GM19395 (cell line): ENCODE measurements around the gene VTCN1.
"Not testable (repeated sequence)": the region's sequence is repeated elsewhere in the genome, so short reads cannot be mapped to it uniquely, and the experiment has no call there.

ENCODE experiments used
- ATAC-seq: cut with Tn5 transposase; IDR thresholded peaks from one replicate; pipeline ENCODE4 v1.9.1; 2021; ENCODE audit warnings: mild to moderate bottlenecking, moderate library complexity; ENCODE audit not compliant: unreplicated experiment

VTCN1 gene, protein sequence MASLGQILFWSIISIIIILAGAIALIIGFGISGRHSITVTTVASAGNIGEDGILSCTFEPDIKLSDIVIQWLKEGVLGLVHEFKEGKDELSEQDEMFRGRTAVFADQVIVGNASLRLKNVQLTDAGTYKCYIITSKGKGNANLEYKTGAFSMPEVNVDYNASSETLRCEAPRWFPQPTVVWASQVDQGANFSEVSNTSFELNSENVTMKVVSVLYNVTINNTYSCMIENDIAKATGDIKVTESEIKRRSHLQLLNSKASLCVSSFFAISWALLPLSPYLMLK

GRCh38 chr1:117210831-117211261 lies at the start of gene VTCN1:
Gene VTCN1 (minus strand): TSS chr1:117210927. CDS start chr1:117210855, 72 bp downstream.
- no peak for ATAC-seq

- no peak for ATAC-seq
Measured at GRCh38 chr1:117258791-117259190, 48.1 kb upstream of the VTCN1 start.

DNA sequence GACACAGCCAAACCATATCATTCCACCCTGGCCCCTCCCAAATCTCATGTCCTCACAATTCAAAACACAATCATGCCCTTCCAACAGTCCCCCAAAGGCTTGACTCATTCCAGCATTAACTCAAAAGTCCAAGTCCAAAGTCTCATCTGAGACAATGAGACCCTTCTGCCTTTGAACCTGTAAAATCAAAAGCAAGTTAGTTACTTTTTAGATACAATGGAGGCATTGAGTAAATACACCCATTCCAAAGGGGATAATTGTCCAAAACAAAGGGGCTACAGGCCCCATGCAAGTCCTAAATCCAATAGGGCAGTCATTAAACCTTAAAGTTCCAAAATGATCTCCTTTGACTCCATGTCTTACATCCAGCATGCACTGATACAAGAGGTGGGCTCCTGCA lies 47.3 kb upstream of the VTCN1 start:
- ATAC-seq, result not testable (repeated sequence)

GRCh38 chr1:117257291-117257690 lies 46.6 kb upstream of the VTCN1 start:
- no peak for ATAC-seq

GRCh38 chr1:117250061-117250606 lies 39.4 kb upstream of the VTCN1 start:
- ATAC-seq, result no peak

GRCh38 chr1:117244971-117245370 lies 34.2 kb upstream of the VTCN1 start:
- ATAC-seq, result no peak

DNA sequence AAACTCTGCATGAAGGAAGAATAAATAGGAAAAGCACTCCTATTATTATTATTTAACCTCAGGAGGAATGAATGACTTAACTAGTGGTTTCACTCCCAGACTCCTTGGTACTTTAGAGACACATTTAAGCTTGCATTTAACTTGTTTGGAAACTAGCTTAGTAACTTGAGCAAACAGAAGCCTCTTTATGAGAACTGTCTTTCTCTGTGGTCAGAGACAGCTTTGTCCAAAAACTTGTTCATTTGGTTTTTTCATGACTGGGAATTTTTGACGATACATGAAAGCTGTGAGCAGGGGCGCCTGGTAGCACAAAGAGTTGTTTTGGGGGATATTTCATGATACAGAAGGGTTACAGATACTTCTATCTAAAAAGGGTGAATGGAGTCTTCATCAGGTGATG lies 33.6 kb upstream of the VTCN1 start:
- no peak for ATAC-seq

- no peak for ATAC-seq
Measured at GRCh38 chr1:117241512-117241911, 30.8 kb upstream of the VTCN1 start.

- ATAC-seq, result no peak
Measured at GRCh38 chr1:117240547-117240946, 29.8 kb upstream of the VTCN1 start.

GRCh38 chr1:117239467-117239866 lies 28.7 kb upstream of the VTCN1 start:
- ATAC-seq, result no peak

DNA sequence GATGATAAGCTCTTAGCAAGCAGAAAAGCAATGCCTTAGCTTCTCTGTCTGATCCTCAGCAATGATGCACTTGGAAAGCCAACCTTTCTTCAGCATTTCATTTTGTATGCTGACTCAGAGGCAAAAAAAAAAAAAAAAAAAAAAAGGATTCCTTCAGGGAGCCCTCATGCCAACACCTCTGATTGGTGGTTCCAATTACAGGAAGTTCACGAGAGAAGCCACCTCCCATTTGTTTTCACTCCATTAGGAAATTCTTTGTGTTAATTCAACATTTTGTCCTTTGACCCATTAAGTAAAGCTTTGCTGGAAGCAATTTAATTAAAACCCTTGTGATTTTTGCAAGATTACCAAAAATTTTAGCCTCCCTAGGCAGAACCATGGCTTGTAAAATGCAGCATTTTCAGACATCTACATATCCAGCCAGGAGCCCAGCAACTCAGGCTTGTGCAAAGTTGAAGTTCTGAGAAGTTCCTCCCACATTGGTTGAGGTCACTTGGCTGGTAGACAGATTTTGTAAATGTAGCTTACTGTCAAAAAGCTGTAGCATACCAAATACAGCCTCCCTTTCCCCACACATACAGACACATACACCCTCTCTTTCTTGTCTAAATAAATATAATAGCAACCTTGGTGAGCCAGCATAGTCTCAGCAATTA lies 27.1 kb upstream of the VTCN1 start:
- no peak for ATAC-seq

DNA sequence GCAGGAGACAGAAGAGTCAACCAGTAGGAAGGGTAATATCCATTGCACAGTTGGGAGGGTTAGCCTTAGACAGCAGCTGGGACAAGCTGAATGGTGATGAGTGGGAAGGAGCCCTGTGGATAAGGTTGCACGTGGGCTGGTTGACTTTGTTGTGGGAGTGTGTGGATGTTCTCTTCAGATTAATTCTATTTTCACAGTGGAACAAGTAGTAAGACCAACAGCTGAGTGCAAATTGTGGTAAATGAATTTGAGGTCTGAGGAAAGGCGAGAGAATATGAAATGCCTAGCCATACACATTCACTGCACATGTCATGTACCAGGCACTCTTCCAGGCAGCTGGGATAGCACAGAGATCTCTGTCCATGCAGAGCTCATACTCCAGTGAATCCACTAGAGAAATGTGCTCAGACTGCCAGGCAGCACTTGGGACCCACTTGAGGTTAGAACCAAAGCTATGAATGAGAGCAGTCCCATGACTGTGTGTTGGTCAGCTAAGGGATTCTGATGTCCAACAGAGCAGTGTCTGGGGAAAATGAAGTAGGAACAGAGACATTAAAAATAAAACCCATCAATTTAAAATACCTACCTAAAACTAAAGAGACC lies 25.2 kb upstream of the VTCN1 start:
- no peak for ATAC-seq

DNA sequence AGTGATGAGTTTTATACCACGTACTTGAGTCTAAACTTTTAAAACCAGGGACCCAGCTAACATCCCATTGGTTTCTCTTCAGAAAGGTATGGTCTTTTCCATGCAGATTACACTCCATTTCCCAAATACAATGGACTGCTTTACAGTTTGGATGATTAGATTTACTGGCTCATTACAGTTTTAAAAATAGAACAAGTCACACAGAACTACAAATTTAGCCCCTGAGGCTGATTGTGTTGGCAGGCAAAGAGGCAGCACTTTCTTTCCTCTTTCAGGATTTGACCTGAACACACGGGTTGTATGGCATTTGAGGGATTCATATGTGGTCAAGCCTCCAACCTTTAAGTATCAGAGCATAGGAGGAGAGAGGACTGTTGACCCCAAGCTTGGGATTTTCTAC lies 21.8 kb upstream of the VTCN1 start:
- ATAC-seq, result no peak

DNA sequence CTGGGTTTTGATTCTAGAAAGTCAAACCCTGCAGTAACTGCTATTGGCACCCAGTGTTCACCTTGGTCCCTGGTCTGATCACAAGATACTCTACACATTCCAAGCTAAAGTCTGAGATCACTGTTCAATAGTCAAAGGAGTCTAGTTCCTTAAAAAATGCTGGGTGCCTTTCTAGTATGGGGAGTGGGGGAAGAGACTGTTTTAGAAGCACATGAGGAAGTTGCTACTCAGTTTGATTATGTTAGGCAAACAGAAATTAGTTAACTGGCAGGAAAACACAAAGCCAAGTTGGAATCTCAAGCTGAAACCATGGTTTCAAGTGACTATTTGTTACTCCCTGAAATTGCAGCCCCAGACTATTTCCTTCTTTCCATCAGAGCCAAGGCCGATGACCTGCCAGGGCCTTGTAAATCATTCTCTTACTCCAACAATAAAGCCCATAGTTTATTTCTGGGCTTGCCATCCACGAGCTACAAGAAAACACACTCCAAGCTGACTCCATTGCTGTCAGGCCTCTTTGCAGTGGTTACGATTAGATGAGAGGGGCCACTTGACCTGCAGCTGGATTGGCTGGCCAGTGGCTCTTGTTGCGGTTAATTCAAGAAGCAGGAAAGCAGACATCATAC lies 21.1 kb upstream of the VTCN1 start:
- no peak for ATAC-seq

- no peak for ATAC-seq
Measured at GRCh38 chr1:117231312-117231711, 20.6 kb upstream of the VTCN1 start.

DNA sequence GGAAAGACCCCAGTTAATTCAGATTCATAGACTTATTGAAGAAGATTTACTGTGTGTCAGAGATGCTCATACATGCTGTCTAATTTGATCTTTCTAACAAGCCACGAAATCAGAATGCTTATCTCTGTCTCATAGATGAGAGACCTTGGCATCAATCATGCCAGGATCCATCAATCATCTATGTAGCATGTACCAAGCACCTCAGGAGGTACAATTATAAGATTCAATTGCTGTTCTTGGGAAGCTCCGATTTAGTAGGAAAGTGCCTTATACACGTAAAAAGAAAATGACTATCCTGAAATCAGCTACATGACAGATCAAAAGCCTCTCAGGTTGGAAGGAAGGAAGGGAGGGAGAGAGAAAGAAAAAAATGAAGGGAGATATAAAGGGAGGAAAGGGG lies 18.5 kb upstream of the VTCN1 start:
- no peak for ATAC-seq

DNA sequence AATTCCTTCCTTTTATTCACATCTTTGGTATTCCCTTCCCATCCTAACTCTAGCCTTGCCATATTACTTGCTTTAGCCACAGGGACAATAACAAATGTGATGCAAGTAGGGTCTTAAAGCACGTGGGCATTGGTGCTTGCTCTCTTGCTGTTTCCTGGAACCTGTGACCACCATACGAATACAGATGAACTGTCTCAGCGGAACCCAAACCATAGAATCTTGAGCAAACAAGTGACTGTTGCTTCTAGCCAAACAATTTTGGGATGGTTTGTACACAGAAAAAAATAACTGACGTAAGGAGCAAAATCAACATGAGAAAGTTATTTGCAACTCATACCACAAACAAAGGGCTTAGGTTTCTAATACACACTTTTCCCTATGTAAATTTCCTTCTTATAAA lies 15.2 kb upstream of the VTCN1 start:
- ATAC-seq, result no peak

- no peak for ATAC-seq
Measured at GRCh38 chr1:117216718-117217117, 6.0 kb upstream of the VTCN1 start.

- ATAC-seq, result no peak
Measured at GRCh38 chr1:117215733-117216462, 5.2 kb upstream of the VTCN1 start.

DNA sequence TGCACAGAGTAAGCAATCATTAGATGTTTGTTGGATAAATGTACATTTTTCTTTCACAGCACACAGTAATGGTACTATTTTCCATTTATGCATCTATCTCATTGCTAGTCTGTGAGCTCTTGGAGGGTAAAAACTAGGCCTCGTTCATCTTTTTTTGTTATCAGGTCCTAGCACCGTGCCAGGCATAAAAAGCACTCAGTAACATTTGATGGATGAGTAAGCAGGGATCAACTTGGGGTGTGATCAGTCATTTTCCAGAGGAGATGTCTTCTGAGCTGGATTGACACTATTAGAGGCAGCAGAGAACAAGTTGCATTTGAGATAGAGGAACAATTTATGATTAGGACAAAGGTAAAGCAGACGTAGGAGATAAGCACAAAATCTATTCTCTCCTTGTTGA lies 4.3 kb upstream of the VTCN1 start:
- no peak for ATAC-seq

GRCh38 chr1:117213046-117213445 lies 2.3 kb upstream of the VTCN1 start:
- no peak for ATAC-seq
